Endodermal cell (in vitro differentiated cells): ENCODE data around the gene PLCB3. TPM values are rescaled to one million over a fixed set of nuclear protein-coding genes. Genes with fewer than 3 reads are reported as not detected.

Experiments used
- DNase-seq: peaks from one replicate; pipeline ENCODE4 v3.0.0-alpha.2; 2017
- H3K27ac ChIP-seq: 2 replicates; pipeline ENCODE4 v1.5.1; 2013; ENCODE audit warnings: mild to moderate bottlenecking, low read depth, low read length, moderate library complexity
- H3K27me3 ChIP-seq: 2 replicates; pipeline ENCODE4 v1.6.1; 2013; ENCODE audit warnings: mild to moderate bottlenecking, low read length, moderate library complexity; ENCODE audit not compliant: insufficient read depth, control insufficient read depth, poor library complexity, severe bottlenecking
- H3K36me3 ChIP-seq: 2 replicates; pipeline ENCODE4 v1.7.0; 2013; ENCODE audit warnings: mild to moderate bottlenecking, low read length, moderate library complexity; ENCODE audit not compliant: control insufficient read depth, insufficient read depth
- H3K4me1 ChIP-seq: one replicate; pipeline ENCODE4 v1.7.0; 2013; ENCODE audit warnings: low read length; ENCODE audit not compliant: control insufficient read depth, insufficient read depth
- H3K4me3 ChIP-seq: 2 replicates; pipeline ENCODE4 v1.5.1; 2013; ENCODE audit warnings: mild to moderate bottlenecking, low read length, moderate library complexity
- H3K9ac ChIP-seq: 2 replicates; pipeline ENCODE4 v1.6.1; 2013; ENCODE audit warnings: mild to moderate bottlenecking, low read length, moderate library complexity; ENCODE audit not compliant: poor library complexity, severe bottlenecking; ENCODE audit errors: extremely low read depth
- H3K9me3 ChIP-seq: 2 replicates; pipeline ENCODE4 v1.6.1; 2013; ENCODE audit warnings: mild to moderate bottlenecking, low read length, moderate library complexity; ENCODE audit not compliant: control insufficient read depth
- H3K27ac Mint-ChIP-seq: 2 replicates; pipeline ENCODE4 v1.8.0; 2020; ENCODE audit warnings: mixed read lengths
- H3K27me3 Mint-ChIP-seq: 2 replicates; pipeline ENCODE4 v1.8.0; 2021; ENCODE audit warnings: mild to moderate bottlenecking, mixed read lengths; ENCODE audit not compliant: insufficient read depth
- H3K36me3 Mint-ChIP-seq: 2 replicates; pipeline ENCODE4 v1.8.0; 2020; ENCODE audit warnings: low read depth, mixed read lengths
- H3K4me1 Mint-ChIP-seq: 2 replicates; pipeline ENCODE4 v1.8.0; 2020; ENCODE audit warnings: mixed read lengths
- H3K4me3 Mint-ChIP-seq: 2 replicates; pipeline ENCODE4 v1.8.0; 2020; ENCODE audit warnings: mild to moderate bottlenecking, moderate library complexity, mixed read lengths
- H3K9me3 Mint-ChIP-seq: 2 replicates; pipeline ENCODE4 v1.8.0; 2020; ENCODE audit warnings: mild to moderate bottlenecking, mixed read lengths
- CTCF ChIP-seq: fragments of 200-600 bp; sonication (generic); conservative IDR thresholded peaks from 2 replicates; pipeline ENCODE4 v1.5.0; 2021; ENCODE audit warnings: antibody characterized with exemption, mild to moderate bottlenecking
- WGBS, 2 experiments: methylation state at CpG; one replicate each; pipeline versions ENCODE4 v1.1.5 to v1.1.7; 2013; ENCODE audit warnings: missing lambda C conversion rate in 2 of 2, mixed read lengths in 1 of 2; ENCODE audit not compliant: insufficient coverage in 1 of 2, insufficient read length in 1 of 2; 5-methylcytosine and 5-hydroxymethylcytosine counted together
- total RNA-seq, 2 donors: library from RNA; stranded (reverse); fragmentation: NEBNext Ultra II Directional in 1 of 2; extraction: Animal tissue kit (Norgen Biotek cat#: 25700) in 1 of 2; gene quantifications; 2 replicates in 1 of 2; 3 replicates in 1 of 2; pipeline ENCODE4 v1.2.1, GENCODE V29; 2021

Gene PLCB3
- total RNA-seq, 2 donors from 2014 or later: 75.0 to 83.2 TPM

GRCh38 chr11:64219354-64219684, 32.0 kb upstream of the PLCB3 start:
- TF ChIP-seq CTCF: no peak
- Histone ChIP-seq H3K4me3 (no peak overlapping the region), H3K27ac (no peak overlapping the region), H3K9me3 (no peaks in the 10 kb centered on the region), H3K27me3 (no peaks in the 10 kb centered on the region), H3K9ac (no peak overlapping the region), H3K4me1 (no peaks in the 10 kb centered on the region), H3K36me3 (peaks cover 12% of the 10 kb centered on the region)
- no peaks in the 10 kb centered on the region for H3K4me1 Mint-ChIP-seq
- no peak overlapping the region for H3K4me3 Mint-ChIP-seq
- DNase-seq: no peak
- 88 to 89% methylated on average over 3 to 7 of the region's 7 CpGs for WGBS, 2 experiments
- no peaks in the 10 kb centered on the region for H3K9me3 Mint-ChIP-seq
- no peak overlapping the region for H3K27ac Mint-ChIP-seq
- H3K36me3 Mint-ChIP-seq: peaks cover 21% of the 10 kb centered on the region
- no peaks in the 10 kb centered on the region for H3K27me3 Mint-ChIP-seq

GRCh38 chr11:64219755-64220154, 31.6 kb upstream of the PLCB3 start:
- 96 to 100% methylated on average over 7 to 10 of the region's 10 CpGs for WGBS, 2 experiments
- Histone ChIP-seq H3K4me3 (no peak overlapping the region), H3K9ac (no peak overlapping the region), H3K27ac (no peak overlapping the region), H3K27me3 (no peaks in the 10 kb centered on the region), H3K9me3 (no peaks in the 10 kb centered on the region), H3K36me3 (peaks cover 10% of the 10 kb centered on the region), H3K4me1 (no peaks in the 10 kb centered on the region)
- TF ChIP-seq CTCF: no peak
- H3K4me1 Mint-ChIP-seq: no peaks in the 10 kb centered on the region
- H3K36me3 Mint-ChIP-seq: peaks cover 18% of the 10 kb centered on the region
- H3K9me3 Mint-ChIP-seq: no peaks in the 10 kb centered on the region
- no peak overlapping the region for H3K27ac Mint-ChIP-seq
- H3K27me3 Mint-ChIP-seq: no peaks in the 10 kb centered on the region
- DNase-seq: no peak
- H3K4me3 Mint-ChIP-seq: no peak overlapping the region

GRCh38 chr11:64220271-64220670, 31.1 kb upstream of the PLCB3 start:
- no peak for TF ChIP-seq CTCF

More at GRCh38 chr11:64220271-64220670, 31.1 kb upstream of the PLCB3 start:
- peaks cover 14% of the 10 kb centered on the region for H3K36me3 Mint-ChIP-seq
- Histone ChIP-seq H3K27ac (no peak overlapping the region), H3K4me1 (no peaks in the 10 kb centered on the region), H3K27me3 (no peaks in the 10 kb centered on the region), H3K4me3 (no peak overlapping the region), H3K9me3 (no peaks in the 10 kb centered on the region), H3K9ac (no peak overlapping the region), H3K36me3 (peaks cover 5% of the 10 kb centered on the region)
- no peaks in the 10 kb centered on the region for H3K27me3 Mint-ChIP-seq
- H3K9me3 Mint-ChIP-seq: no peaks in the 10 kb centered on the region
- WGBS, 2 experiments: 91 to 93% methylated on average over 9 to 17 of the region's 17 CpGs
- no peak for DNase-seq
- no peak overlapping the region for H3K27ac Mint-ChIP-seq
- H3K4me3 Mint-ChIP-seq: no peak overlapping the region
- H3K4me1 Mint-ChIP-seq: peaks cover 3% of the 10 kb centered on the region
